CD14-positive monocyte (primary cell): ENCODE measurements around the gene CASP8. TPM values are rescaled to one million over a fixed set of nuclear protein-coding genes. Genes with fewer than 3 reads are reported as not detected.

ENCODE experiments used
- DNase-seq, 3 donors: peaks; one replicate each; pipeline ENCODE4 v3.0.0-alpha.2; 2011 to 2022
- H2AFZ ChIP-seq: 2 replicates; pipeline ENCODE4 v1.6.0; 2012; ENCODE audit warnings: mild to moderate bottlenecking, low read depth, low read length, inconsistent platforms; ENCODE audit not compliant: insufficient read depth, poor library complexity, severe bottlenecking
- H3K27ac ChIP-seq, 2 donors: 1 replicate in 1 of 2; 2 replicates in 1 of 2; pipeline ENCODE4 v1.5.1; 2012 to 2013; ENCODE audit warnings: low read length in 2 of 2, control low read depth in 1 of 2, inconsistent platforms in 1 of 2, low read depth in 1 of 2, mild to moderate bottlenecking in 1 of 2
- H3K27me3 ChIP-seq, 2 donors: one replicate each; pipeline versions ENCODE4 v1.6.0 to v1.6.1; 2011 to 2013; ENCODE audit warnings: low read length in 2 of 2; ENCODE audit not compliant: control insufficient read depth in 2 of 2, insufficient read depth in 2 of 2
- H3K36me3 ChIP-seq, 2 donors: replicated peaks in 1 of 2; 1 replicate in 1 of 2; 2 replicates in 1 of 2; pipeline versions ENCODE4 v1.5.1 to v1.6.1; 2012 to 2013; ENCODE audit warnings: low read length in 2 of 2, control low read depth in 1 of 2, inconsistent platforms in 1 of 2, mild to moderate bottlenecking in 1 of 2; ENCODE audit not compliant: insufficient read depth in 2 of 2, control insufficient read depth in 1 of 2
- H3K4me1 ChIP-seq, 2 donors: 1 replicate in 1 of 2; 2 replicates in 1 of 2; pipeline versions ENCODE4 v1.5.1 to v1.6.1; 2012 to 2013; ENCODE audit warnings: low read length in 2 of 2, control low read depth in 1 of 2, inconsistent platforms in 1 of 2, mild to moderate bottlenecking in 1 of 2, moderate library complexity in 1 of 2; ENCODE audit not compliant: insufficient read depth in 2 of 2, control insufficient read depth in 1 of 2
- H3K4me2 ChIP-seq: replicated peaks from 2 replicates; pipeline ENCODE3; 2012; ENCODE audit warnings: low read length, moderate library complexity, mild to moderate bottlenecking; ENCODE audit not compliant: poor library complexity, severe bottlenecking; ENCODE audit errors: extremely low read depth
- H3K4me3 ChIP-seq, 3 experiments: fragments of 200-600 bp in 1 of 3; sonication (generic) in 1 of 3; replicated peaks in 1 of 3; 1 replicate in 2 of 3; 2 replicates in 1 of 3; pipeline ENCODE4 v1.5.1; 2011 to 2013; ENCODE audit warnings: low read length in 3 of 3, mild to moderate bottlenecking in 3 of 3, control low read depth in 2 of 3, low read depth in 2 of 3, inconsistent platforms in 1 of 3, moderate library complexity in 1 of 3
- H3K79me2 ChIP-seq: 2 replicates; pipeline ENCODE4 v1.6.0; 2012; ENCODE audit warnings: mild to moderate bottlenecking, control low read depth, inconsistent platforms, low read length, moderate library complexity; ENCODE audit not compliant: insufficient read depth
- H3K9ac ChIP-seq: 2 replicates; pipeline ENCODE4 v1.6.0; 2017; ENCODE audit warnings: low read length, mild to moderate bottlenecking; ENCODE audit not compliant: insufficient read depth, poor library complexity, severe bottlenecking
- H3K9me3 ChIP-seq, 2 donors: replicated peaks in 1 of 2; 1 replicate in 1 of 2; 2 replicates in 1 of 2; pipeline versions ENCODE4 v1.5.1 to v1.6.1; 2012 to 2013; ENCODE audit warnings: low read length in 2 of 2, control low read depth in 1 of 2; ENCODE audit not compliant: control insufficient read depth in 1 of 2, insufficient read depth in 1 of 2
- H4K20me1 ChIP-seq: 2 replicates; pipeline ENCODE4 v1.6.0; 2012; ENCODE audit warnings: mild to moderate bottlenecking, low read length, control low read depth, moderate library complexity; ENCODE audit not compliant: insufficient read depth
- H3K27ac Mint-ChIP-seq, 7 donors: one replicate each; pipeline ENCODE4 v1.8.0; 2020; ENCODE audit warnings: mild to moderate bottlenecking in 7 of 7, mixed read lengths in 7 of 7, moderate library complexity in 6 of 7, inconsistent platforms in 2 of 7
- H3K27me3 Mint-ChIP-seq, 3 donors: one replicate each; pipeline ENCODE4 v1.8.0; 2021 to 2022; ENCODE audit warnings: low read depth in 3 of 3, mild to moderate bottlenecking in 3 of 3, mixed read lengths in 3 of 3, moderate library complexity in 3 of 3, inconsistent platforms in 1 of 3
- H3K36me3 Mint-ChIP-seq, 2 donors: one replicate each; pipeline ENCODE4 v1.8.0; 2020; ENCODE audit warnings: mixed read lengths in 2 of 2, inconsistent platforms in 1 of 2, mild to moderate bottlenecking in 1 of 2
- H3K4me1 Mint-ChIP-seq: one replicate; pipeline ENCODE4 v1.8.0; 2020; ENCODE audit warnings: mild to moderate bottlenecking, mixed read lengths
- H3K4me3 Mint-ChIP-seq, 2 donors: one replicate each; pipeline ENCODE4 v1.8.0; 2020; ENCODE audit warnings: mild to moderate bottlenecking in 2 of 2, mixed read lengths in 2 of 2, moderate library complexity in 1 of 2
- H3K9me3 Mint-ChIP-seq, 7 donors: one replicate each; pipeline ENCODE4 v1.8.0; 2020 to 2022; ENCODE audit warnings: mixed read lengths in 7 of 7, mild to moderate bottlenecking in 6 of 7, moderate library complexity in 6 of 7, inconsistent platforms in 2 of 7
- CTCF ChIP-seq: fragments of 200-600 bp; IDR thresholded peaks from one replicate; pipeline ENCODE4 v1.8.0; 2022; ENCODE audit warnings: antibody characterized with exemption, mild to moderate bottlenecking
- WGBS: methylation state at CpG from one replicate; pipeline ENCODE4 v1.1.5; 2013; ENCODE audit warnings: missing lambda C conversion rate; ENCODE audit not compliant: insufficient coverage; 5-methylcytosine and 5-hydroxymethylcytosine counted together
- intact Hi-C, 2 donors: fragments of 100-400 bp; cut with micrococcal nuclease; formaldehyde crosslinking; loops; one replicate each; pipeline versions ENCODE4 v1.15.0 to v1.15.1; 2023
- polyA plus RNA-seq, 3 donors: library from polyadenylated mRNA; depleted of rRNA in 1 of 3; unstranded in 2 of 3; stranded (reverse) in 1 of 3; fragments of 300-500 nt in 2 of 3; fragments of >200 nt in 1 of 3; fragmentation: Illumina TruSeq in 2 of 3; gene quantifications; 1 replicate in 2 of 3; 2 replicates in 1 of 3; pipeline ENCODE4 v1.2.3, GENCODE V29; 2012 to 2021

CASP8 gene
- polyA plus RNA-seq, 3 donors, result 40.0 to 123 (median 80.7) TPM

- H3K36me3 ChIP-seq, result no peaks in the 10 kb centered on the region
- H3K9me3 ChIP-seq, result peaks cover 26 to 39% of the 10 kb centered on the region in 2 donors
- H3K79me2 ChIP-seq, result no peaks in the 10 kb centered on the region
- 98% methylated on average over 4 of the region's 4 CpGs for WGBS
- no peak overlapping the region for H3K9ac ChIP-seq
- Mint-ChIP-seq H3K27me3 (peaks cover 0 to 1% (median 0%) of the 10 kb centered on the region in 3 donors), H3K9me3 (peaks cover 24 to 62% (median 43%) of the 10 kb centered on the region in 7 donors), H3K27ac (no peak overlapping the region), H3K4me3 (no peak overlapping the region), H3K4me1 (no peaks in the 10 kb centered on the region), H3K36me3 (peaks cover 5 to 10% of the 10 kb centered on the region in 2 donors)
- H3K4me1 ChIP-seq, result no peaks in the 10 kb centered on the region
- DNase-seq, result no peak
- H4K20me1 ChIP-seq, result no peaks in the 10 kb centered on the region
- no peak overlapping the region for H2AFZ ChIP-seq
- no peak overlapping the region for H3K4me3 ChIP-seq
- intact Hi-C loops, result no loop called here
- no peak overlapping the region for H3K4me2 ChIP-seq
- no peaks in the 10 kb centered on the region for H3K27me3 ChIP-seq
- H3K27ac ChIP-seq, result no peak overlapping the region
- no peak for TF ChIP-seq CTCF
Measured at GRCh38 chr2:201320257-201320656, 59.9 kb downstream of the CASP8 start.

- Histone ChIP-seq H3K36me3 (no peaks in the 10 kb centered on the region), H3K9me3 (peaks cover 26 to 39% of the 10 kb centered on the region in 2 donors), H4K20me1 (no peaks in the 10 kb centered on the region), H3K4me2 (no peak overlapping the region), H3K27me3 (no peaks in the 10 kb centered on the region), H3K79me2 (no peaks in the 10 kb centered on the region), H3K4me1 (no peaks in the 10 kb centered on the region), H3K9ac (no peak overlapping the region), H2AFZ (no peak overlapping the region), H3K27ac (no peak overlapping the region), H3K4me3 (no peak overlapping the region)
- Mint-ChIP-seq H3K36me3 (peaks cover 4 to 10% of the 10 kb centered on the region in 2 donors), H3K27me3 (peaks cover 0 to 1% (median 0%) of the 10 kb centered on the region in 3 donors), H3K27ac (no peak overlapping the region), H3K4me3 (no peak overlapping the region), H3K4me1 (no peaks in the 10 kb centered on the region), H3K9me3 (peaks cover 24 to 64% (median 43%) of the 10 kb centered on the region in 7 donors)
- intact Hi-C loops, result no loop called here
- no peak for DNase-seq
- no peak for TF ChIP-seq CTCF
- 92% methylated on average over 4 of the region's 4 CpGs for WGBS
Measured at GRCh38 chr2:201320701-201321100, 60.4 kb downstream of the CASP8 start.
